Astrocyte of the cerebellum (primary cell): Measurements from ENCODE around the gene ONECUT1.

ENCODE experiments used
- DNase-seq: peaks from one replicate; pipeline ENCODE4 v3.0.0-alpha.2; 2011; ENCODE audit warnings: low read depth
- H3K4me3 ChIP-seq: 2 replicates; pipeline ENCODE4 v1.5.1; 2011; ENCODE audit warnings: mild to moderate bottlenecking, low read depth, low read length, moderate library complexity
- in situ Hi-C: cut with HindIII; loops from 2 replicates; pipeline ENCODE4 v1.10.0; 2017; ENCODE audit warnings: low sequenced_read_pairs
- TF ChIP-seq, protein P1 (sequence below): IDR thresholded peaks from 2 replicates; pipeline ENCODE4 v1.5.1; 2012; ENCODE audit warnings: low read length, low read depth, moderate library complexity, mild to moderate bottlenecking; ENCODE audit errors: missing control alignments

Gene ONECUT1

DNA sequence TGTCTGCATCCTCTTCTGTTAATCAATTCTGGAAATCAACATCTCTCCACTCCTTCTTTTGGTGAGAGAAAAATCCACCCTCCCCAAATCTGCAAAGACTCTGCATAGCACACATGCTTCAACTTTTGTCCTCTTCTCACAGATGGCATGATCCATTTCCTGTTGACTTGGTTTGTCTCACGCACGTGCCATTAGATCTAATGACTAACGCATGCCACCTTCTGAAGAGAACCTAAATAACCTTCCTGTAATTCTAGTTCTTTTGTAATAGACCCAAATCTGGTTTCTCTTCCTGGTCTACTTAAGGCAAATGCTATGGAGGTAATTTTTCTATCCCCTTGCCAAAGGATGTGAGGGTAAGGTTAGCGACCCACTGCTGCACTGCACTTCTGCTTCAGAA, 60.0 kb downstream of the ONECUT1 start:
- no peak for DNase-seq
- in situ Hi-C loops = no loop called here
- no peak overlapping the region for H3K4me3 ChIP-seq
- TF ChIP-seq, protein P1, sequence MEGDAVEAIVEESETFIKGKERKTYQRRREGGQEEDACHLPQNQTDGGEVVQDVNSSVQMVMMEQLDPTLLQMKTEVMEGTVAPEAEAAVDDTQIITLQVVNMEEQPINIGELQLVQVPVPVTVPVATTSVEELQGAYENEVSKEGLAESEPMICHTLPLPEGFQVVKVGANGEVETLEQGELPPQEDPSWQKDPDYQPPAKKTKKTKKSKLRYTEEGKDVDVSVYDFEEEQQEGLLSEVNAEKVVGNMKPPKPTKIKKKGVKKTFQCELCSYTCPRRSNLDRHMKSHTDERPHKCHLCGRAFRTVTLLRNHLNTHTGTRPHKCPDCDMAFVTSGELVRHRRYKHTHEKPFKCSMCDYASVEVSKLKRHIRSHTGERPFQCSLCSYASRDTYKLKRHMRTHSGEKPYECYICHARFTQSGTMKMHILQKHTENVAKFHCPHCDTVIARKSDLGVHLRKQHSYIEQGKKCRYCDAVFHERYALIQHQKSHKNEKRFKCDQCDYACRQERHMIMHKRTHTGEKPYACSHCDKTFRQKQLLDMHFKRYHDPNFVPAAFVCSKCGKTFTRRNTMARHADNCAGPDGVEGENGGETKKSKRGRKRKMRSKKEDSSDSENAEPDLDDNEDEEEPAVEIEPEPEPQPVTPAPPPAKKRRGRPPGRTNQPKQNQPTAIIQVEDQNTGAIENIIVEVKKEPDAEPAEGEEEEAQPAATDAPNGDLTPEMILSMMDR = no peak

DNA sequence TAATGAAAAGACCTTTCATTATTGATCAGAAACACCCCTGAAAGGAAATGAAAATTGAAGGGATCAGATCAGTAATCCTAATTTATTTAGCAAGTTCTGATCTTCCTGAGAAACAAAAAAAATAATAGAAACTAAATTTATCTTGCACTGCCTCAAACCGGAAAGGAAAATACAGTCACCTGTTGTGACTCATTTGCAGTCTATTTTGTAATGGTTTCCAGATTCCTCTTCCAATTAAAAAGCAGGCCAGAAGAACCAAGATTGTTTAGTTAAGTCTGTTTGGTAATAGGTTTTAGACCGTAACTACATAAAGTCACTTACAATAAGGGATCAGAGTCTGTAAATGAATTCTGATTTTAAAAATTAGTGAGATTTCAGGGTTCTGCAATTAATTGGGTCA, 61.2 kb downstream of the ONECUT1 start:
- in situ Hi-C loops = no loop called here
- DNase-seq = peak; percentile 12
- H3K4me3 ChIP-seq = no peak overlapping the region
- TF ChIP-seq, protein P1 = no peak

DNA sequence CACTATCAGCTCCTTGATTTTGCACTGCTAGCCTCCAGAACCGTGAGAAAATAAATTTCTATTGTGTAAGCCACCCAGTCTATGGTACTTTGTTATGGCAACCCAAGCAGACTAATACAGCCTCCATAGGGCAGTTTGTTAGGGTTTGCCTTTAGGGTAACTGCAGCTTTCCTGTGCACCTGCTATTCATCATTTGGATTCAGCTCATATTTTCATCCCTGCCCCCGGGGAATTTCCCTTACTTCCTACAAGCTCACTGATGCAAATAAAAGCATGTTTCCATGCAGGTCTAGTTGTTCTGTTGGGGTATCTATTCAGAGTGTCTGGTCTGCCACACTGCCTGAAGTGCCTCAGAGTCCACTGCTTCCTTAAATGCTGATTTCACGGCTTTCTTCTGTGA, 62.3 kb downstream of the ONECUT1 start:
- H3K4me3 ChIP-seq = no peak overlapping the region
- TF ChIP-seq, protein P1 = no peak
- DNase-seq = no peak
- in situ Hi-C loops = no loop called here

DNA sequence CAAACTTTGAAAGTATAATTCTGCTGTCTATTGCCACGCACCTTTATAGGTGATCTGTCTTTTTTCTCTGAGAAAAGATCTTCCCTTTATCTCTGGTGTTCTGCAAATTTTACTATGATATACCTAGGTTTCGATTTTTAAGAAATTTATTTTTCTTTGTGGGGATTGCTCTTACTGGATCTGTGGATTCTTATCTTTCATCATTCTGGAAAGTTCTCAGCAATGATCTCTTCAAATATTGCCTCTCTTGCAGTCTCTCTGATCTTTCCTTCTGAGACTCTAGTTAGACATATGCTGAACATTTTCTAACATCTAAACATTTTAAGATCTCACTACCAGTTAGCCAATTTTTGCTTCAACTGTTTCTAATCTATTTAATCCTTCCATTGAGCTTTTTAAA, 63.9 kb downstream of the ONECUT1 start:
- in situ Hi-C loops = no loop called here
- no peak overlapping the region for H3K4me3 ChIP-seq
- no peak for DNase-seq
- TF ChIP-seq, protein P1 = no peak

DNA sequence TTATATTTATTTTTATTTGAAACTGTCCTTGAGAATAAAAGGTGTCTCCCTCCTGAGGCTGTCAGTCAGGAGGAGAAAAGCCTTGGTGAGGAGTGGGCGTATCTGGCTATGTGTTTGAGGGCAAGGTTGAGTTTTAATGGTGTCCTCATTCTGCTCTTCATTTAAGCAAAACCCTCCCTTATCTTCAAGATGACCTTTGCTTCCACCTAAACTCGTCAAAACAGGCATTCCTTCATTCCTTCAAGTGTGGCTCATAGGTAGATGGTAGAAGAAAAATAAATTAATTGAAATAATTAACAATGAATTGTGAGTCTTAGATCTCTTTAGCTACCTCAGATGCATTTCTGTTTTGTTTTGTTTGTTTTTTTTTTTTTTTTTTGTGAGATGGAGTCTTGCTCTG, 71.6 kb downstream of the ONECUT1 start:
- no peak for DNase-seq
- H3K4me3 ChIP-seq = no peak overlapping the region
- TF ChIP-seq, protein P1 = no peak
- in situ Hi-C loops = no loop called here

DNA sequence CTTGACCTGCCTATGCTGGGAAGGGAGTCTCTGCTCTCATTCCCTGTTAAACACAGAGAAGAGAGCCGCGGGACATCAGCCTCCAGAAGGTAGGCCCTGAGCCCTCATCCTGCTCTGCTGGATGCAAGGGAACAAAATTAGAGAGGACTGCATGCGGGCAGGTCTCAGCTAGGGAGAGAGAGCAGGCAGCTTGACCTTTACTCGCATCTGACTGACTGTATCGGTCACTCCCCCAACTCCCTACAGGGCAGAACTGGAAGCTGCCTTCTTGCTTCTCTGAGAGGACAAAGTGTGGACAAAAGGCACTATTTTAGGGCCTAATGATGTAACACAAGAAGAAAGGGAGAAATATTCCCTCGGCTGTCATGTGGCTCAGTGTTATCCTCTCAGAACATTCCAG, 72.2 kb downstream of the ONECUT1 start:
- no peak for DNase-seq
- H3K4me3 ChIP-seq = no peak overlapping the region
- in situ Hi-C loops = no loop called here
- TF ChIP-seq, protein P1 = no peak

DNA sequence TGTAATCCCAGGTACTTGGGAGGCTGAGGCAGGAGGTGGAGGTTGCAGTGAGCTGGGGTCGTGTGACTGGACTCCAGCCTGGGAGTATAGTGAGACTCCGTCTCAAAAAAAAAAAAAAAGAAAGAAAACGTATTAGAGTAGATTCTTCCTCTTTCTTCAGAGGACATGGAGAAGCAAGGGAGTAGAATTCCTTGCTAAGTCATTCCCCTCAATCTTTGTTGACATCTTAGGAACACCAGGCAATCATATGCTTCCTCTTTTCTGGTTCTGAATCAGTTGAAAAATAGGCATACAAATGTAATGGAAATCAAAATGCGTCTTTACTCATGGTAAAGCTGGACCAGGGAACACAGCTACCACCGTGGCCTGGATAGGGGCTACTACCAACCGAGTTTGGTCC, 72.7 kb downstream of the ONECUT1 start:
- no peak for DNase-seq
- in situ Hi-C loops = no loop called here
- TF ChIP-seq, protein P1 = no peak
- H3K4me3 ChIP-seq = no peak overlapping the region
